CD4-positive, alpha-beta T cell treated with Interleukin-17A for 4 hours (primary cell): Measurements from ENCODE around the gene ZCCHC3.

ENCODE experiments used
- DNase-seq: peaks from one replicate; pipeline ENCODE4 v3.0.0-alpha.2; 2020; ENCODE audit warnings: mixed read lengths

Gene ZCCHC3

DNA sequence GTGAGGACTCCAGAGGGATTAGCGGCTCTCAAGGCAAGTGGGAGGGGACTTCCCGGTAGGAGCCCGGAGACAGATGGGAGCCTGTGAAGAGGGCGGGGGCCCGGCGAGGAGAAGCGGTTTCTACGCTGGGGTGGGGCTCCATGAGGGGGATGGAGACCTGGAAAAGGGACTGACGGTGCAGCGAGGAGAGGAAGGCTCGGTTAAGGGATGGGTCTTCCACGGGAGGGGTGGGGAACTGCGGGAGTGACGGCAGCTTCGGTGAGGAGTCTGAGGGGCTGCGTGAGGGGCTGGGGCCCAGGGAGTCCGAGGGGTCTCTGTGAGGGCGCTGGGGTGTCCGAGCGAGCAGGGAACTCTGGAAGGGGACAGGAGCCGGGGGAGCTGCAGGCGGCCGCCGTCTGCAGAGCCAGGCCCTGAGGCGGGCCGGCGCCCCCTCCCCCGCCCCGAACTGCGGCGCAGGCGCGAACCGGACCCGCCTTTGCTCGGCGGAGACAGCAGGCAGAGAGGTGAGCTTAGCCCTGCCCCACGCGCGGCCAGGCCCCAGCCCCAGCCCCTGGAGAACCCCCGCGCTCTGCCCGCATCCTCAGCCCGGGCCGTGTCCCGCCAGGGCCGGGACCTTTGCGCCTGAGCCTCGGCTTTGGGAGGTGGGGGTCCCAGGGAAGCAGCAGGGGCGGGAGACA is 49.4 kb downstream of the ZCCHC3 start, which contains the start of gene NRSN2:
Gene NRSN2 (plus strand): TSS at position 472 of the 677 bp plus-strand sequence. CDS start 2,533 bp downstream, outside the sequence.
- peak; percentile 45 for DNase-seq

DNA sequence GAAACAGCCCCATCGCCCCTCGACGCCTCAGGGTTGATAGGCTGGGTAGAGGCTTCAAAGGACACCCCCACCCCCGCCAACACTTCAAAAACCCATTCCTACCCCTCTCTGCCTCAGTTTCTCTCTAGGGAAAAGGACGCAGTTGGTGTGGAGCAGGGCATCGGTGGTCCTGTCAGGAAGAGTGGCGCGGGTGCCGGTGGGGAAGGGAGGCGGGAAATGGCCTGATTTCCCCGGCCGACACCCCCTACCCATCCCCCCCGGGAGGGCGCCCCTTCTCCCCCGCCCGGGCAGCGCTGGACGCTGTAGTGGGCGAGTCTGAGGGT is 49.9 kb downstream of the ZCCHC3 start:
- DNase-seq = no peak

DNA sequence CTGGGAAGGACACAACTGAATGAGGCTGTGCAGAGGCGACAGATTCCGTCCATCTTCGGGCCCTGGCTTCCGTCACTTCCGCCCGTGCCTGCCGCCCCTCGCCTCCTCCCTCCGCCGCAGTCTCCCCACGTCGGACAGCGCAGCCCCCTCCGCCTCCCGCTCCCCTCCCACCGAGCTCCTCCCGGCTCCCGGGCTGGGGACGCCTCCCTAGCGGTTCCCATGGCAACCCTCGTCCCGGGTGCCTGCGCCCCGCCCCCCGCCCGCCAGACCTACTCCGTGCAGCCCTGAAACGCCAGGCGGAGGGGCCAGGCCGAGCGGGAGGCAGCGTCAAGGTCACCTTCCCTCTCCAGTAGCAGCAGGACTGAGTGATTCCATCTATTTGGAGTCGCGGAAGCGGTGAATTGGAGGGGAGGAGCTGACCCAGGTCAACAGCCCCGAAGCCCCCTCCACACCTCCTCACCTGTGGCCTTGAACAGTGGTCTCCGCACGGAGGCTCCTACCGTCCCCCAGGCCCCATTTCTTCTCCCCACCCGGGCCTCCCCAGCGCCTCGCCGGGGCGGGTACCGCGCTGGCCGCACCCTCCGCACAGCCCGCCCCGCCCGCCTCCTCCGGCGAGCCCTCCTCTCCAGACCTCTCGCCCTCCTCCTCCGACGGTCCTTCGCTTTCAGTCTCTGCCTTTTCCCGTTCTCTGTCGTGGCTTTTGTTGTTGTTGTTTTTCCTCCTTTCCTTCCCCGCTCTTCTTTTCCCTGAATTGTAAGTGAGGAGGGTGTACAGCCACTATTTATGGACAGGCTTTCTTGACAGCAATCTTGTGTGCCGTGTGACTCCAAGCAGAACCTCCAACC is 50.5 kb downstream of the ZCCHC3 start:
- peak; percentile 71 for DNase-seq

DNA sequence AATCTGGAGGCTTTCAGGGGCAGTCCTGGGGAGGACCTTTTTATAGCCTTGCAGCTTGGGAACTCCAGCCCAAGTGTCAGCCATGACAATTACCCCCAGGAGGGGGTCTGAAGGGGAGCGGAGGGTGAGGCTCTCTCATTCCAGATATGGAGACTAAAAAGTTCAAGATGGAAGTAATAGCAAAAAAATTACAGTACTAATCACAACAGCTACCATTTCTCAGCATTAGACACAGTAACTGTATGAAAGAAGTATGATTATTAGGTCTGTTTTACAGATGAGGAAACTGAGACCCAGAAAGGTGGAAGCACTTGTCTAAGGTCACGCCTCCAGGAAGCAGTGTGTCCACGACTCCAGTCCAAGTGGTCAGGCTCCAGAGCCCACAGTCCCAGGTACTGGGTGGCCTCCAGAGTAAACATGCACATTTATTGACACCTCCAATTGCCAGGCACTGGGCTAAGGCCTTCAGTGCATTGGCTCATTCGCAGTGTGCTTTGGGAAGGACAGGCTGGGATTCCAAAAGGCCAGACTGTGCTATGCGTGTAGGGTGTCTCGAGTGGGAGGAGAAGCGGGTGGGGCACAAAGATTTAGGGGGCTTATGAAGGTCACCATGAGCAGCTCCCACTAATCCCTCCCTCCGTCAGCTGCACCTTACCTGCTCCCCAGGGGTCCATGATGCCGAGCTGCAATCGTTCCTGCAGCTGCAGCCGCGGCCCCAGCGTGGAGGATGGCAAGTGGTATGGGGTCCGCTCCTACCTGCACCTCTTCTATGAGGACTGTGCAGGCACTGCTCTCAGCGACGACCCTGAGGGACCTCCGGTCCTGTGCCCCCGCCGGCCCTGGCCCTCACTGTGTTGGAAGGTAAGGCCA is 51.8 kb downstream of the ZCCHC3 start:
- no peak for DNase-seq
